Mucosa of rectum (tissue), 2 donors: ENCODE data around the gene EVX2.

ENCODE experiments used
- H3K27ac ChIP-seq, 2 donors: one replicate each; pipeline ENCODE4 v1.7.0; 2013; ENCODE audit warnings: inconsistent platforms in 2 of 2, low read depth in 2 of 2, low read length in 2 of 2
- H3K27me3 ChIP-seq, 2 donors: one replicate each; pipeline ENCODE4 v1.7.0; 2013; ENCODE audit warnings: low read length in 2 of 2; ENCODE audit not compliant: control insufficient read depth in 2 of 2, insufficient read depth in 2 of 2
- H3K36me3 ChIP-seq, 2 donors: one replicate each; pipeline ENCODE4 v1.7.0; 2013; ENCODE audit warnings: low read length in 2 of 2; ENCODE audit not compliant: control insufficient read depth in 2 of 2, insufficient read depth in 2 of 2
- H3K4me1 ChIP-seq, 2 donors: one replicate each; pipeline ENCODE4 v1.7.0; 2013; ENCODE audit warnings: low read length in 2 of 2, mild to moderate bottlenecking in 1 of 2; ENCODE audit not compliant: control insufficient read depth in 2 of 2, insufficient read depth in 2 of 2
- H3K4me3 ChIP-seq, 2 donors: one replicate each; pipeline ENCODE4 v1.7.0; 2013; ENCODE audit warnings: low read length in 2 of 2
- H3K9ac ChIP-seq, 2 donors: one replicate each; pipeline ENCODE4 v1.7.0; 2013; ENCODE audit warnings: low read length in 2 of 2, low read depth in 1 of 2, mild to moderate bottlenecking in 1 of 2
- H3K9me3 ChIP-seq, 2 donors: one replicate each; pipeline ENCODE4 v1.7.0; 2013; ENCODE audit warnings: low read length in 2 of 2; ENCODE audit not compliant: control insufficient read depth in 2 of 2
- donor health status: healthy.
- donor health status: Normal muscosa, but diverticular disease.

The EVX2 gene

DNA sequence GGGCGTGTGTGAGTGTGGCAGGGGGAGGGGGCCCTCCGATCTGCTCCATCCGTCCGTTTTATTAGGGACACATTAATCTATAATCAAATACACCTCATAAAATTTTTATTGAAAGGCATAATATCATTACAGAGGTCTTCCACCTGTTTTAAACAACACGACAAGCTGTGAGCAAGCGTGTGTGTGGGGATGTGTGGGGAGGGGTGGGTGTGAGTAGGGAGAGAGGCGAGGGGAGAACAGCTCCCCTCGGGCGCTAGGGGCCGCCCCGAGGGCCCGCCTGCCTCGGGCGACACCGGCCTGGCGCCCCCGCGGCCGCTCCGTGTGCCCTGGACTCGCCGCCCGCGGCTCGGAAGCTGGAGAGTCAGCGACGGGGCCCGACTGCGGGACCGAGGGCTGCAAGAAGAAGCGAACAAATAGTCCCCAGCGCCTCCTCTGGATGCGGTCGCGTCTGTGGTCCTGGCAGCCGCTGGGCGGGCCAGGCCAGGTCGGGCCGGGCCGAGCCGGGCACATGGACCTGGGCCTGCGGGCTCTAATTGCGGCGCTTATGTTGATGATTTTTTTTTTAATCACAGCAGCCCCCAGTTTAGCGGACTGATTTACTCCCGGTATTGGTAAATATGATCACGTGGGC, 38.4 kb upstream of the EVX2 start:
- peak overlapping the region; percentile 63 to 67 for H3K4me3 ChIP-seq
- H3K9me3 ChIP-seq, result no peaks in the 10 kb centered on the region
- H3K36me3 ChIP-seq, result no peaks in the 10 kb centered on the region
- no peaks in the 10 kb centered on the region for H3K4me1 ChIP-seq
- H3K27me3 ChIP-seq, result peaks cover 63 to 64% of the 10 kb centered on the region in 2 donors
- H3K9ac ChIP-seq, result peak overlapping the region in 1 of 2 donors; percentile 53
- H3K27ac ChIP-seq, result peak overlapping the region; percentile 21 to 58

- Histone ChIP-seq H3K27me3 (peaks cover 71% of the 10 kb centered on the region in 2 donors), H3K4me1 (no peaks in the 10 kb centered on the region), H3K4me3 (peak overlapping the region in 1 of 2 donors; percentile 18), H3K9ac (no peak overlapping the region), H3K36me3 (no peaks in the 10 kb centered on the region), H3K27ac (no peak overlapping the region), H3K9me3 (no peaks in the 10 kb centered on the region)
These were observed 37.7 kb upstream of the EVX2 start for GRCh38 chr2:176121190-176122051.

- Histone ChIP-seq H3K4me1 (no peaks in the 10 kb centered on the region), H3K4me3 (no peak overlapping the region), H3K9me3 (no peaks in the 10 kb centered on the region), H3K9ac (no peak overlapping the region), H3K36me3 (no peaks in the 10 kb centered on the region), H3K27me3 (peaks cover 79 to 80% of the 10 kb centered on the region in 2 donors), H3K27ac (no peak overlapping the region)
These were observed 36.8 kb upstream of the EVX2 start for GRCh38 chr2:176120364-176121189.

DNA sequence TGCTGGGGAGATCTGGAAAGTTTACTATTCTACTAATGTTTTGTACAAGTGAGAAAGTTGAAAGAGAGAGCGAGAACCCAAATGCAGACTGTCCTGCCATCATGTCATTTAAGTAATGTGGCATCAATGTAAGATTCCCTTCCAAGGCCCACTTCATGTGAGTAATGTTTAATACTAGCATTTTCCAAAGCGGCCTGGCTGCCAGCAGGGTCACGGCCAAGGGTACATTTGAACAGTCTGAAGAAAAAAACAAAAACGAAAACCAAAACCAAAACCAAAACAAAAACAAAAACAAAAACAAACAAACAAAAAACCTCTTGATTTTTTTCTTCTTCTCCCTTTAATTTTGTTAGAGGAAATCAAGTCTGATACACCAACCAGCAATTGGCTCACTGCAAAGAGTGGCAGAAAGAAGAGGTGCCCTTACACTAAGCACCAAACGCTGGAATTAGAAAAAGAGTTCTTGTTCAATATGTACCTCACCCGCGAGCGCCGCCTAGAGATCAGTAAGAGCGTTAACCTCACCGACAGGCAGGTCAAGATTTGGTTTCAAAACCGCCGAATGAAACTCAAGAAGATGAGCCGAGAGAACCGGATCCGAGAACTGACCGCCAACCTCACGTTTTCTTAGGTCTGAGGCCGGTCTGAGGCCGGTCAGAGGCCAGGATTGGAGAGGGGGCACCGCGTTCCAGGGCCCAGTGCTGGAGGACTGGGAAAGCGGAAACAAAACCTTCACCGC, 35.0 kb upstream of the EVX2 start:
- Histone ChIP-seq H3K4me1 (no peaks in the 10 kb centered on the region), H3K27ac (no peak overlapping the region), H3K9ac (no peak overlapping the region), H3K36me3 (no peaks in the 10 kb centered on the region), H3K4me3 (peak overlapping the region in 1 of 2 donors; percentile 14), H3K9me3 (no peaks in the 10 kb centered on the region), H3K27me3 (peaks cover 77 to 79% of the 10 kb centered on the region in 2 donors)

DNA sequence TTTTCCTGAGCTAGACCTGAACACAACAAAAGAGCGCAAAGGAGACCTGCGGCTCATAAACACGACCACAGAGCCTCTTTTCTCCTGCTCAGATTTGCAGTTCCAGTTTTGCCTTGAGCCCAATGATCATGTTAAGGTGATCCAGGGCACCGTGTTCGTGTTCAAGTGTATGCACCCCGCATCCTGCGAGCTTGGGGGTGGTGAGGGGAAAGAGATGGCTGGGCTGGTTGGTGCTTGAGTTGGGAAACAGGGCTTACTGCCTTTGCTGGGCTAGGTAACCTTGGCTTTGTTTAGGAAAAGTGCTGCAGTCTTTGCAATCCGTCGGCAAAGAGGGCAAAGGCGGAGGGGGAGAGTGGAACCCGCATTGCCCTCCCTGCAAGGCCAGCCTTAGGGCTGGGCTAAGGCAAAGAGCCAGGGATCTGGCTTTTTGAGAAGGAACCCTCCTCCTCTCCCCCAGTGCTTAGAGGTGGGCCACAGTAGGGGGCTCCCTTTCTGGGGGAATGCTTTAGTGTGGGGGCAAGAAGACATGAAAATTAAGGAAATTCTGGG, 34.1 kb upstream of the EVX2 start:
- no peaks in the 10 kb centered on the region for H3K4me1 ChIP-seq
- H3K27ac ChIP-seq, result no peak overlapping the region
- no peak overlapping the region for H3K4me3 ChIP-seq
- H3K9me3 ChIP-seq, result no peaks in the 10 kb centered on the region
- H3K27me3 ChIP-seq, result peaks cover 79 to 80% of the 10 kb centered on the region in 2 donors
- no peak overlapping the region for H3K9ac ChIP-seq
- H3K36me3 ChIP-seq, result no peaks in the 10 kb centered on the region

- Histone ChIP-seq H3K9me3 (no peaks in the 10 kb centered on the region), H3K4me1 (no peaks in the 10 kb centered on the region), H3K9ac (no peak overlapping the region), H3K27ac (no peak overlapping the region), H3K27me3 (peaks cover 83 to 86% of the 10 kb centered on the region in 2 donors), H3K4me3 (no peak overlapping the region), H3K36me3 (no peaks in the 10 kb centered on the region)
These were observed 33.5 kb upstream of the EVX2 start for GRCh38 chr2:176117162-176117822.

GRCh38 chr2:176115883-176116813, 32.4 kb upstream of the EVX2 start, which contains the start of gene HOXD10:
HOXD10 (plus strand) TSS chr2:176116778; CDS start chr2:176116834, 56 bp downstream.
- no peaks in the 10 kb centered on the region for H3K9me3 ChIP-seq
- H3K4me1 ChIP-seq, result peaks cover 0 to 2% of the 10 kb centered on the region in 2 donors
- no peak within 1 kb of the TSS for H3K27ac ChIP-seq
- H3K4me3 ChIP-seq, result peak within 1 kb of the TSS in 1 of 2 donors; percentile 11
- H3K9ac ChIP-seq, result no peak within 1 kb of the TSS
- peaks cover 80 to 86% of the 10 kb centered on the region in 2 donors for H3K27me3 ChIP-seq
- no peaks in the 10 kb centered on the region for H3K36me3 ChIP-seq

- H3K4me3 ChIP-seq, result no peak overlapping the region
- H3K9me3 ChIP-seq, result no peaks in the 10 kb centered on the region
- peaks cover 81 to 87% of the 10 kb centered on the region in 2 donors for H3K27me3 ChIP-seq
- no peaks in the 10 kb centered on the region for H3K36me3 ChIP-seq
- H3K4me1 ChIP-seq, result peaks cover 0 to 2% of the 10 kb centered on the region in 2 donors
- no peak overlapping the region for H3K9ac ChIP-seq
- H3K27ac ChIP-seq, result no peak overlapping the region
These were observed 31.3 kb upstream of the EVX2 start for GRCh38 chr2:176114930-176115625.
